HG03196 (cell line): ENCODE measurements around the gene NFE2.
"Not testable (repeated sequence)": the region's sequence is repeated elsewhere in the genome, so short reads cannot be mapped to it uniquely, and the experiment has no call there.

Source experiments
- ATAC-seq: cut with Tn5 transposase; IDR thresholded peaks from one replicate; pipeline ENCODE4 v1.9.1; 2021; ENCODE audit not compliant: unreplicated experiment

The NFE2 gene

GRCh38 chr12:54284070-54284780 lies 16.6 kb downstream of the NFE2 start:
- ATAC-seq = not testable (repeated sequence)

- no peak for ATAC-seq
Measured at GRCh38 chr12:54282949-54283593, 17.7 kb downstream of the NFE2 start.

GRCh38 chr12:54281694-54282093 lies 19.1 kb downstream of the NFE2 start:
- ATAC-seq = not testable (repeated sequence)

GRCh38 chr12:54281261-54281638 lies 19.6 kb downstream of the NFE2 start:
- not testable (repeated sequence) for ATAC-seq

- ATAC-seq = peak; percentile 87
Measured at GRCh38 chr12:54280468-54281260, 20.2 kb downstream of the NFE2 start, which contains the start of gene HNRNPA1. HNRNPA1 (plus strand) TSS chr12:54280726; CDS start chr12:54280808, 82 bp downstream.

- ATAC-seq = peak; percentile 81
Measured at GRCh38 chr12:54279632-54280467, 21.0 kb downstream of the NFE2 start, which contains the start of gene CBX5. CBX5 (minus strand) TSS chr12:54280122; CDS start chr12:54257650, 22,472 bp downstream.

- ATAC-seq = no peak
Measured at GRCh38 chr12:54279227-54279631, 21.6 kb downstream of the NFE2 start.

GRCh38 chr12:54277823-54278276 lies 23.0 kb downstream of the NFE2 start:
- ATAC-seq = no peak

- no peak for ATAC-seq
Measured at GRCh38 chr12:54276368-54276767, 24.4 kb downstream of the NFE2 start.

- no peak for ATAC-seq
Measured at GRCh38 chr12:54273981-54274380, 26.8 kb downstream of the NFE2 start.

- ATAC-seq = no peak
Measured at GRCh38 chr12:54272214-54272613, 28.6 kb downstream of the NFE2 start.

GRCh38 chr12:54270345-54270744 lies 30.5 kb downstream of the NFE2 start:
- no peak for ATAC-seq

- no peak for ATAC-seq
Measured at GRCh38 chr12:54266852-54267251, 34.0 kb downstream of the NFE2 start.

- ATAC-seq = no peak
Measured at GRCh38 chr12:54265364-54265812, 35.4 kb downstream of the NFE2 start.

- ATAC-seq = no peak
Measured at GRCh38 chr12:54262403-54262925, 38.4 kb downstream of the NFE2 start.

GRCh38 chr12:54261815-54262402 lies 38.9 kb downstream of the NFE2 start:
- ATAC-seq = no peak

- ATAC-seq = peak; percentile 79
Measured at GRCh38 chr12:54259194-54260011, 41.4 kb downstream of the NFE2 start.

- no peak for ATAC-seq
Measured at GRCh38 chr12:54258201-54258681, 42.6 kb downstream of the NFE2 start.

GRCh38 chr12:54257332-54257731 lies 43.5 kb downstream of the NFE2 start:
- no peak for ATAC-seq
